ENCODE measurements around the gene KLHL35.
"Not testable (repeated sequence)": the region's sequence is repeated elsewhere in the genome, so short reads cannot be mapped to it uniquely, and the experiment has no call there.

The KLHL35 gene

DNA sequence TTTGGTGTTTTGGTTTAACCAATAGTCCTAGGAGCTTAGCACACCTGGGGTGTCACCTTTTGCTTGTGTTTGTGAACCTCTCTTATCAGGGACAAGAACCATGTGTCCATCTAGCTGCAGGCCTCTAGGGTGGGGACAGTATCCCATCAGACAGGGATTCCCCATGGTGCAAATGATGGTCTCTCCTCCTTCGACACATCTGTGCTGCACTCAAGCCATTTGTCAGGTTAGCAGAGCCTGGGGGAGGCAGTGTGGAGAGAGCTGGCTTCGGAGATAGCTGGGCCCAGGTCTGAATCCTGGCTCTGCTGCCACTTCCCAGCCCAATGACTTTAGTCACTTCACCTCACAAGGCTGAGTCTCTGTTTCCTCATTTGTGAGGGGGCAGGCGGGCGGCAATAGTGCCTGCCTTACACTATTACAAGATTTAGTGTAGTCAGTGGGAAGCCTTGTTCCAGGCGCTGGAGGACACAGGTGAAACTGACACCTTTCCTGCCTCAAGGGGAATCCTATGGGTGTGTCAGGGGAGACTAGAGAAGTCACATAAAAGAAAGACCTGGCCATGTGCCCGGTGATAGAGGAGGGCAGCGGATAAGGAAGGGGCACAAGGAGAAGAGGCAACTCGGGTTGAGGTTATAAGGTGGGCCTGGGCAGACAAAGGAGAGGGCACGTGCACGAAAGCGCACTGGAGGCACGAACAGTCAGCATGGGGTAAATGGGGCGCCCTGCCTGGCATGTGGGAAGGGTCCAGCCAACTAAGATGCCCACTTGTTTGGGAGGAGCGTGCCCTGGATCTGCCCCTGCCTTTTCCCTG lies 12.6 kb downstream of the KLHL35 start:
- no peak overlapping the region for H3K4me2 ChIP-seq (ENCODE audit: low read length)
- no peak overlapping the region for H3K27ac ChIP-seq (ENCODE audit: low read depth, low read length)

DNA sequence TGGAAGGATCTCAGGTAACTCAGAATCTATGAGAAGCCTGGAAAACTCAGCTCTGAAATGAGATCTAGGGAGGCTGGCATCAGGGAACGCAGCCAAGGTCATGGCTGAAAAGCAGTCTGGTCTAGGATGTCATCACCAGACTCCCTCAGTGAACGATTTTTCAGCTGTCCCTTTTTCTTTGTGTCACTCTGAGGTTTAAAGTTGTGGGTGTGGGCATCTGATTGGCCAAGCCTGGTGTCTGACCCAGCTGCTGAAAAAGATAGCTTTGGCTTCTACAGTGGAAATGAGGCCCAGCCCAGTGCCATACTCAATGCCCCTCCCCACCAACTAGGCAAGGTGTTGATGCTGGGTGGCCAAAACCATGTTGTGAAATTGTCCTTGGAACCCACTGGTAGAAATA lies 19.1 kb downstream of the KLHL35 start:
- Histone ChIP-seq H3K9me3 (ENCODE audit: control insufficient read depth, insufficient read depth, low read length) (no peaks in the 10 kb centered on the region), H3K27ac (ENCODE audit: low read depth, low read length) (no peak overlapping the region), H3K27me3 (ENCODE audit: control insufficient read depth, low read length) (no peaks in the 10 kb centered on the region), H3K4me1 (ENCODE audit: control insufficient read depth, low read length) (no peaks in the 10 kb centered on the region), H3F3A (ENCODE audit: control insufficient read depth, insufficient read depth) (peaks cover 9% of the 10 kb centered on the region), H3K36me3 (ENCODE audit: control insufficient read depth, low read length) (peaks cover 25% of the 10 kb centered on the region), H3K4me2 (ENCODE audit: low read length) (no peak overlapping the region), H4K20me1 (ENCODE audit: control insufficient read depth, insufficient read depth, low read depth, low read length) (no peaks in the 10 kb centered on the region), H3K79me2 (ENCODE audit: control insufficient read depth, low read length) (no peaks in the 10 kb centered on the region), H3K9me2 (replicated peaks; ENCODE audit: control insufficient read depth, low read length) (no peaks in the 10 kb centered on the region), H3K4me3 (ENCODE audit: low read length) (no peak overlapping the region)
- TF ChIP-seq CTCF (IDR thresholded peaks at IDR 0.05; ENCODE audit: low read depth, low read length, poor library complexity, severe bottlenecking) (no peak), EZH2phosphoT487 (IDR thresholded peaks at IDR 0.05; ENCODE audit: borderline replicate concordance, low read length) (no peak)

More for the DNA sequence above, 12.6 kb downstream of the KLHL35 start:
- Histone ChIP-seq H3K27me3 (ENCODE audit: control insufficient read depth, low read length) (no peaks in the 10 kb centered on the region), H3K79me2 (ENCODE audit: control insufficient read depth, low read length) (no peaks in the 10 kb centered on the region), H3K36me3 (ENCODE audit: control insufficient read depth, low read length) (no peaks in the 10 kb centered on the region), H3K9me2 (replicated peaks; ENCODE audit: control insufficient read depth, low read length) (no peaks in the 10 kb centered on the region), H4K20me1 (ENCODE audit: control insufficient read depth, insufficient read depth, low read depth, low read length) (no peaks in the 10 kb centered on the region), H3F3A (ENCODE audit: control insufficient read depth, insufficient read depth) (no peaks in the 10 kb centered on the region), H3K4me3 (ENCODE audit: low read length) (no peak overlapping the region), H3K4me1 (ENCODE audit: control insufficient read depth, low read length) (no peaks in the 10 kb centered on the region), H3K9me3 (ENCODE audit: control insufficient read depth, insufficient read depth, low read length) (no peaks in the 10 kb centered on the region)
- no peak for TF ChIP-seq CTCF (IDR thresholded peaks at IDR 0.05; ENCODE audit: low read depth, low read length, poor library complexity, severe bottlenecking)
- no peak for TF ChIP-seq EZH2phosphoT487 (IDR thresholded peaks at IDR 0.05; ENCODE audit: borderline replicate concordance, low read length)

DNA sequence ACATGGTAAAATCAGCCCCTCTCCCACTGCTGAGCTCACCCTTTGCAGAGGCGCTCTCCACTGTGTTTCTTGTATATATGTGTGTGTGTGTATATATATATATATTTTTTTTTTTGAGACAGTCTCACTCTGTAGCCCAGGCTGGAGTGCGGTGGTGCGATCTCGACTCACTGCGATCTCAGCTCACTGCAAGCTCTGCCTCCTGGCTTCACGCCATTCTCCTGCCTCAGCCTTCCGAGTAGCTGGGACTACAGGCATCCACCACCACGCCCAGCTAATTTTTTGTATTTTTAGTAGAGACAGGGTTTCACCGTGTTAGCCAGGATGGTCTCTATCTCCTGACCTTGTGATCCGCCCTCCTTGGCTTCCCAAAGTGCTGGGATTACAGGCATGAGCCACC lies 19.9 kb downstream of the KLHL35 start:
- not testable (repeated sequence) for H3K27me3 ChIP-seq (ENCODE audit: control insufficient read depth, low read length); H3K9me3 ChIP-seq (ENCODE audit: control insufficient read depth, insufficient read depth, low read length); H3K79me2 ChIP-seq (ENCODE audit: control insufficient read depth, low read length); H3K27ac ChIP-seq (ENCODE audit: low read depth, low read length); H3K9me2 ChIP-seq (replicated peaks; ENCODE audit: control insufficient read depth, low read length); H3K4me2 ChIP-seq (ENCODE audit: low read length); H3K4me1 ChIP-seq (ENCODE audit: control insufficient read depth, low read length); H3K4me3 ChIP-seq (ENCODE audit: low read length); H4K20me1 ChIP-seq (ENCODE audit: control insufficient read depth, insufficient read depth, low read depth, low read length)
- peaks cover 16% of the 10 kb centered on the region for H3F3A ChIP-seq (ENCODE audit: control insufficient read depth, insufficient read depth)
- H3K36me3 ChIP-seq (ENCODE audit: control insufficient read depth, low read length) = peaks cover 32% of the 10 kb centered on the region

- Histone ChIP-seq H3F3A (ENCODE audit: control insufficient read depth, insufficient read depth) (peaks cover 45% of the 10 kb centered on the region), H3K36me3 (ENCODE audit: control insufficient read depth, low read length) (peaks cover 60% of the 10 kb centered on the region), H3K79me2 (ENCODE audit: control insufficient read depth, low read length) (peaks cover 21% of the 10 kb centered on the region), H4K20me1 (ENCODE audit: control insufficient read depth, insufficient read depth, low read depth, low read length) (peaks cover 17% of the 10 kb centered on the region)
- H3K4me1 ChIP-seq (ENCODE audit: control insufficient read depth, low read length); H3K4me3 ChIP-seq (ENCODE audit: low read length); H3K4me2 ChIP-seq (ENCODE audit: low read length); H3K9me3 ChIP-seq (ENCODE audit: control insufficient read depth, insufficient read depth, low read length); H3K9me2 ChIP-seq (replicated peaks; ENCODE audit: control insufficient read depth, low read length); H3K27ac ChIP-seq (ENCODE audit: low read depth, low read length); H3K27me3 ChIP-seq (ENCODE audit: control insufficient read depth, low read length): not testable (repeated sequence)
Observed at GRCh38 chr11:75409971-75410370, 23.0 kb downstream of the KLHL35 start.
